GM21717 (cell line): ENCODE results near the gene PGC.

Source experiments
- ATAC-seq: cut with Tn5 transposase; IDR thresholded peaks from one replicate; pipeline ENCODE4 v1.9.1; 2021; ENCODE audit warnings: mild to moderate bottlenecking, moderate library complexity; ENCODE audit not compliant: unreplicated experiment

Gene PGC

DNA sequence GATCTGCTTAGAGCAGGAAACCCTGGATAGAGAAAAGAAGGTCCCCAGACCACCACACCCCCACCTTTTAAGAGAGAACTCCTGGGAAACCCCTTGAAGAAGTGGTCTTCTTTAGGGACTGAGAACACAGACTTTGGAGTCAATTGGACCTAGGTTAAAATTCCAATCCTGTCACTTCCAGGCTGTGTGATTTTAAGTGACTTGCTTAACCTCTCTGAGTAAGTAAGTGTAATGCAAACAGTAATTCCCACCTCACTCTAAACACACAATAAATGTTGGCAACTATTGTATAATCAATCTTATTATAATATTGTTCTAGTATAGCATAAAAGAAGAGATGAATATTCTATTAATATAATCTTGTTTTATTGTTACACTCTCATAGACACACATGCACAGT, 15.0 kb downstream of the PGC start:
- ATAC-seq: no peak

DNA sequence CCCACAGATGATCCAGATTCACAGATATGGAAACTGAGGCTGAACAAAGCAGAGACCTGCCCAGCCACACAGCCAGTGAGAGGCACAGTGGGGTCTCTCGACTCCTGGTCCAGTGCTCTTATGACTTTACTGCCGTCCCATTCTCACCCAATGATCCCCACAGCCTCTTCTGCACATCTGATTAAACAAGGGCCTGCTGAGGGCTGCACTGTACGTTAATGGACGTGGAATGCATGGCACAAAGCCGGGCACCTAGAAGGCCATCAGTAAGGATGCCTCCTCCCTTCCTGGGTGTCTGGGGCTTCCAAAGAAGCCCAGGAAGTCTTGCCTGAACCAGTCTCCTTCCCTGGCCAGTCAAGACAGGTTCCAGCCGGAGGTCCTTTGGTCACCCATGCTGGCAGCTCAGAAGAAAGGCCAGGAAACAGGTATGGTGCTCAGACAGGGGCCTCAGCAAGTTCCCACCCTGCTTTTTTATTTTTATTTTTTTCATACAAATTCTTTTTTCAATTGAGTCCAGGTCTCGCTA, 15.6 kb downstream of the PGC start:
- ATAC-seq: no peak

DNA sequence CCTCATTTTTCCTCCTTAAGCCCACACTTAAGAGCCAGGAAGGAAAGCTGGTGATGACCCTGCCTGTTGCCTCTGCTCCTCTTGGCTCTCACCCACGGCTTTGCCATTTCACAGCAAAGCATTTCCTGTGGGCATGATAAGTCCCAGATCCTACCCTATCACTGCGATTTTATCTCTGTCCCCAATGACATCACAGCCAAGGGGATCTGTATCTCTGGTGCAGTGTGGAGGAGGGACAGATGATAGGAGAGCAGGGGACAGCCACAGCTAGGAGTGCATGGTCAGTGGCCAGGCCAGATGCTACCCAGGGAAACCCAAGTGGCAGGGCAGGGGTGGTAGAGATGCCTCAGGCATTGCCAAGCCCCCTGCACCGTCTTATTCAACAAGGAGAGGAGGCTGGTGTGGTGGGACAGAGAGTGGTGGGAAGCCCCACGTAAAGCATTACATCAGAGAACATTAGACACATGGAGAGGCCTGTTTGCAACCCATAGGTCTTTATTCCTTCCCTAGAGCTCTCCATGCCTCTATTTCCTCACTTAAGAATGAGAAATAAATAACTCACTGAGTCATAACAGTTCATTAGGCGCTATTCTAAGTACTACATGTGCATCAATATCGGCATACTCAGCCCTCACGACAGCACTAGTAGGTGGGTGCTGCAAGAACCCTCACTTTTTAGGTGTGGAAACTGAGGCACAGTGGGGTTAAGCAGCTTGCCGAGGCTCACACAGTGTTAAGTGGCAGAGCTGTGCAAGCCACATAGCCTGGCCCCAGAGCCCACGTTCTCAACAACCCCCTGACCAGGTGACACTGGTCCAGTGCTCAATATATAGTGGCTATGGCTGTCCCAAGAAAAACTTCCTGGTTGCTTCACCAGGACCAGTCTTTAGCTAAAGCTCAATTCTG, 16.4 kb downstream of the PGC start:
- no peak for ATAC-seq

DNA sequence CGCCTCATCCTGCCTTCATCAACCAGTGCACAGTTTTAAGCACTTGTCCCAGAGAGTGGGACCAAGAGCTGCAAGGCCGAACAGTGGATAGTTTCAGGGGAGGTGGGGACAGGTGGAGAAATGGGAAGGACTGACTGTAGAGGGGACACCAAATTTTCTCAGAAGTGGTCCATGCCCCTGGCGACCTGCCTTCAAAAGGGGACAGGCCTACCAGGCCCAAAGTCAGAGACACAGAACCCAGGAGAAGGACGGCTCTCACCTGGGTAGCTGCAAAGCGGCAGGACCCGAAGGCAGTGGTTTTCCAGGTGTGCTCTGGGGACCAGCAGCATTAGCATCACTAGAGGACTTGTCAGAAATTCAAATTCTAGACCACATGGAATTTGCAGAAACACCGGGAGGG, 17.6 kb downstream of the PGC start:
- no peak for ATAC-seq

DNA sequence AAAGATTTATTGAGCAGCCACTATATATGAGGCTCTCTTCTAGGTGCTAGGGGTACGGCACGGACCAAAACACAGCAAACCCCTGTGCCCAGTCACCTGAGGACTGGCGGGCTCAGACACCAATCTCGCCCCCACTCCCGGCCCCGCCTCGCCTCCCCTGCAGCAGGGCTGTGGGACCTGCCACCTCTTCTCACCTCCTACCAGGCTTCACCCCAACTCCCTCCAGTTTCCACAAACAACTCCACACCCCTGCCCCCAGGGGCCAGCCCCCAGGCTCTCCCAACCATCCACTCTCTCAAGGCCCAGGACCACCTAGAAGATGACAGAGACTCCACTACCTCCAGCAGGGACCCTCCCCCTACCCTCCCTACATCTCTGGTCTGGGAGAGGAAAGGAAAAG, 18.2 kb downstream of the PGC start:
- no peak for ATAC-seq

DNA sequence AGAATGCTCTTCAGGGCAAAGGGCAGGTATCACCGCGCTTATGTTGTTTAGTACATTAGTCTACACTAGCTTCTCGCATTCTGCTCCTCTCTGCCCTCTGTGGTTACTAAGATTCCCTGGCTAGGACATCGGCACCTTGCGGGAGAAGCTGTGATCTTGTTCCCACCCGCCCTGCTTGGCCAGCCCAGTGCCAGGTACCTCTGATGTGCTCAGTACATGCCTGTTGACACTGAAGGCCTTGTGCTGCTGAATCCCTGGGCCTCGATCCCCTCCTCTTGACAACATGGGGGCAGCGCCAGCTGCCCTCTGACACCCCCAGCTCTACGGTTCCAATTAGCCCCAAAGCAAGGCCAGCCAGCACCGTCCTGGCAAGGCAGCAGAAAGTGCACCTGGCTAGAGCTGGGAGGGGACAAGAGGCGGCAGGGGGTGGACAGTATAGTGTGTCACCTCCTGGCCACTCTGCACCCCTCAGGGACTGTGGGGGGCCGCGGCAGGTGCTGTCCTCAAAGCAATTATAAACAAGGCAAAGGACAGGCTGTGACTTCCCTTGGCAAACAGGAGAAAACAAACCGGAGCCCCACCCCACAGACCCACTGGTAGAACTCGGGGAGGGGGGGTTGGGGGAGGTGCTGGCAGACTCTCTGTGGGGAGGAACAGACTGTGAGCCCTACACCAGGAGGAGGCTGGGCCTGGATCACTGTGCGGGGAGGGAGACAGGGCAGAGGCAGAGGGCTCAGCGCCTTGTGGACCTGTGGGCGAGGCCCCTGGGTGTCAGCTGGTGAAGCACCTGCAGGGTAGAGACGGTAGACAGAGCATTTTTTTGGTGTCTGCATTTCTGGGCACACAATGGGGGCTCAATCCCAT, 18.9 kb downstream of the PGC start:
- ATAC-seq: no peak

DNA sequence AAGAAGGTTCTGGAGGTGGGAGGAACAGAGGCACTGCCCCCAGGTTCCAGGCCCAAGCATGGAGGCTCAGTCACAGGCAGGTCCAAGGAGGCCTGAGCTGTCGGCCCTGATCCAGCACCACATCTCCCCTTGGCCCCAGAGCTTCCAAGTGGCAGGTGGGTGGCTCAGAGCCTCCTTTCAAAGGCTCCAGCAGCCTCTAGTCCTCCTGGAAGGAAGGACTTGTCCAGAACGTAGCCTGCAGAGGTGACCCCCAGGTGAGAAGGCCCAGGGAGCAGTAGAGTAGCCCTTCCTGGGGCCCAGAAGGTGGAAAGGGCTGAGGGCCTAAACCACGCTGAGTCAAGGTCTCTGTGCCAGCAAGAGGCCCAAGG, 19.5 kb downstream of the PGC start:
- no peak for ATAC-seq

DNA sequence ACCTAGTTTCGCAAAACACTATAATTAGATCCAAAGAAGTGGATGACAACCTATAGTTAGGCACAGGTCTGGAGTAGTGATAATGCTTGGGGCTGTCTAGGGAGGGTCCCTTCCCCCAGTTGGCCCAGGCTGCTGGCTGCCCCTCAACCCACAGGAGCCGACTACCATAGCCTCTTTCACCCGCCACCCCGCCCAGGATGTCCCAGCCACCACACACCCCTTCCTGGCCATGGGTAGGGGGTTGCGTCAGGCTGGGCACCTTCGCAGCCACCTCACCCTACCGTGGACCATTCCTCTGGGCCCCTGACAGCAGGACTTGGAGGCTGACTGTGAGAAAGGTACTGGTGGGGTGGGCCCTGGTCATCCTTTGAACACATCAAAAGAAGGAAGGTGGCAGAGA, 20.3 kb downstream of the PGC start:
- no peak for ATAC-seq

DNA sequence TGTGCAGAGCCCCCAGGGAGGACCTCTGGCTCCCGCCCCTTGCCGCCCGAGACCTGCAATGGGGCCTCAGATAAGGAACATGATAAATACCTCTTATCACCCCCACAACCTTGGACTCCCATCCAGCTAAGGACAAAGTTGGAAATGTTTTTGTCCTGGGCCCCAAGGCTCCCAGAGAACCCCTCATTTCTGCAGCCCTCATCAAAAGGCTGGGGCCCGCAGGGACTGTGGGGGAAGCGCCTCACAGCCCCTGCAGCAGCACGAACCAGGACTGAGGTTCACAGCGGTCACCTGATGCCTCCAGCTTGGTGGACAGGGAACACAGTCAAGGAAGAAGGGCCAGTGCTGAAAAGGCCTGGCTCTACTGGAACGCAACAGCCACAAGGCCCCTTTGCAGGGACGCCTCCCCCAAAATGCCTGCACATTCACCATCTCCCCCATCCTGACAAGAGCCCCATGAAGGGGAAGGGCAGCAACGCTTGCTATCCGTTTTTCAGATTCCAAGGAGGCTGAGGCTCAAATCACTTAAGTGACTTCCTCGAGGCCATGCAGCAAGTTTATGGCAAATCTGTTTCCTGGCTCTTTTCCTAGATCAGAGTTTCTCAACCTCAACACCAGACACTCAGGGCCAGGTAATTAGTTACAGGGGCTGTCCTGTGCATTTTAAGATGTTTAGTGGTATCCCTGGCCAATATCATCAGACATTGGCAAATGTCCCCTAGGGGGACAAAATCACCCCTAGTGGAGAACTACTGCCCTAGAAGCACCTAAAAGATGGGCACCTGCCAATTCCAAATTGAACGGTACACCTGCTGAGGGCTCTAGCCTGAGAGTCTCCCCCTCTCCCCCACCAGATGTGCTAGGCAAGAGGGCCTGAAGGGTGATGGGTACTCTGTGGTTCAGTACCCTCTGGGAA, 22.4 kb downstream of the PGC start:
- ATAC-seq: no peak

DNA sequence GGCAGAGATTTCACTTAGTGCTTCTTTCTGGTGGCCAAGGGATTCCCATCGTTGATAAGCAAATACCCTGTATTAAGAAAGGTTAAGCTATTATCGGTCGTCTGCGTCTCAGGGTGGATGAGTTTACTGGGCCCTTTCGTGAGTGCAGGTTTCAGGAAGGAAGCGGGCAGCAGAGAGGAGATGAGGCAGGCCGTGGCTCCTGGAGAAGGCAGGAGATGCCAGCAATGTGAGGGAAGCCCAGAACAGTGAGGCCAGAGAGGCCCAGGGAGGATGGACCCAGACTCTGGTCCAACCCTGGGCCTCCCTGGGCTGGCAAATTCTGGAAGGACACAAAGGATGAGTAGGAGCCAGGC, 23.0 kb downstream of the PGC start:
- no peak for ATAC-seq

DNA sequence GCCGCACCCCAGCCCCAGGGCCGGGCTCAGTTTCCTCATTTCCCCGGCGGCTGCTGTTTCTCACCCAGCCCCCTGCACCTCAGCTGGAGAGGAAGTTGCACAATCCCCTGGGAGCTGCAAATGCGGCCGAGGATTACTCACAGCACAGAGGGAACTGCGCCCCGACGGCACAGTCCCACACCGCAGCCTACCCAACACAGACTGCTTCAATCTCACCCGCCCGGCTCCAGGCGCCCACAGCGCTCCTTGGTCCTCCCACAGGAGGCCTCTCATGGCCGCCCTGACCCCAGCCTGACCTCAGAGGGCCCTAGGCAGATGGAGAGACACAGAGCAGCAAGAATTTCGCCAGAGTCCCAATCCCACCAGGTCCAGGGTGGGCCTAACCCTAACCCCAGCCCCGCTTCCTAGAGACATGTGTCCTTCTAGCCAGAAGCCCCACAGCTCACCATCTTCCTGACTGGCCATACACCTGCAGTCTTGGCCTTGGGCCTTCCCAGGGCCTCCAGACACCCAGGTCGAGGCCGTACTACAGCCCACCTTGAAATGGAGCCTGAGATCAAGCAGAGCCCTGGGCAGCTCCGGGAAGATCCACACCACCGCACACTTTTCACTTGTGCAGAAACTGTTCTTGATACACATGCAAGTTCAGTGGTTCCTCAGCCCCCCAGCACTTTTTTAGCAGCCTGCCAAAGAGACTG, 23.5 kb downstream of the PGC start:
- ATAC-seq: peak; percentile 64

DNA sequence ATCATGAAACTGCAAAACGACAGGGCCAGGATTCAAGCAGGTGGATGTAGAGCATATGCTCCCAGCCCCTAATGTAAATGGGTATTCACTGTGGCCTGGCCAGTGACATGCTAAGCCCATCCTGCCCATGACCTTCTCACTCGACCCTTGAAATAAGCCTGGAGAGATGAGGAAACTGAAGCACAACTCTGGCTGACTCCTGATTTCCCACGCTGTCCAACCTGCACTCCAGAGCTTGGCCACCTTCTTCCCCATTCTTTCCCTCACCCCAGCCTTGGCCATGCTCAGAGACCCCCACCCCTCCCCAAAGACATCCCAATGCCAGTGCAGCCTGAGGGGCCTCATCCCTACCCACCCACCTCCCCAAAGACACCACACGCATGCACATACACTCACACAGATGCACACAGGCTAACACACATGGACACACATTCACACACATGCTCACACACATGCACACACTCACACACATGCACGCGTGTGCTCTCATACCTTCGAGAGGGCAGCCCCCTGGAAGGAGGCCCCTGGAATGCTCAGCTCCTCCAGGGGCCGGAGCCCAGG, 24.1 kb downstream of the PGC start:
- ATAC-seq: no peak

DNA sequence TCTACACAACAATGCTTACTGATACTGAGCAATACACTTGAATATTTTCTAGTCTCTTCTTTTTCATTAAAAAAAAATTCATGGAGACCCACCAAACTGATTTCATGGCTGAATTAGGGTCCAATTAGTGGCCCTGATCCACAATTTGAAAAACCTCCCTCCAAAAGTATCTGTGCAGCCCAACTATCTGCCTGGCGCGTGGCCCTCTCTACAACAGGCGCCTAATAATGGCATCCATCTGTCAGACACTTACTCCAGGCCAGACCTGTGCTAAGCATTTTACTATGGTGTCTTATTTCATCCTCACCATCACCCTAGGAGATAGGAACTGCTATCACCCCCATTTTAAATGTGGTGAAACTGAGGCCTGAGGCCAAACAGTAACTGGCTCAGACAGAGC, 25.8 kb downstream of the PGC start:
- ATAC-seq: no peak

DNA sequence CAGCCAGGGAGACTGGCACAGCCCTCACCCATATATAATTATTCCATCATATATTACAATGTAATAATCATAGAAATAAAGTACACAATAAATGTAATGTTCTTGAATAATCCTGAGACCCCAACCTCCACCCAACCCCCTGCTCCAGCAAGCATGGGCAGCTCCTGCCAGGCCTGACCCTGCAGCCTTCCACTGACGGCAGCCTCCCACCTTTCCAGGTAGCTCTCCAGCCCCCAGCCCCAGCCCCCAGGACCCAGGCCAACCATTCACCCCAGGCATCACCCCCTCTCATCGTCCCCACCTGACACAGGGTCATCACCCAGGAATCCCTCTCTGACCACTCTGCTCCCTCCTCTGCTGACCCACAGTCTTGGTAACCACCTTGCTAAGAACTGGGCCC, 26.4 kb downstream of the PGC start:
- ATAC-seq: no peak

DNA sequence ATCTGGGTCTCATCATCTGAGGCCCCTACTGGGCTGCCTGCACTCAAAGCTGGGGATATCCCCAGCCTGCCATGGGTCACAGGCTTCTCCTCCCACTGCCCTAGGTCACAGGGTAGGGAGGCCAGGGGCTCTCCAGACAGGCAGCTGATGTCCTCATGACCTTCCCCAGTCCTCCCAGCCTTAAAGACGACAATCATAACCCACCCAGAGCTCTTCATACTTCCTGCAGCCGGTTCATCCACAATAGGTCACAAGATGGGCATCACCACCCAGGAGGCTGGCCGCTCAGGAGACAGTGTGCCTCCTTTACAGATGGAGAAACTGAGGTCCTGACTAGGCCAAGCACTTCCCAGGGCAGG, 27.0 kb downstream of the PGC start:
- ATAC-seq: no peak

DNA sequence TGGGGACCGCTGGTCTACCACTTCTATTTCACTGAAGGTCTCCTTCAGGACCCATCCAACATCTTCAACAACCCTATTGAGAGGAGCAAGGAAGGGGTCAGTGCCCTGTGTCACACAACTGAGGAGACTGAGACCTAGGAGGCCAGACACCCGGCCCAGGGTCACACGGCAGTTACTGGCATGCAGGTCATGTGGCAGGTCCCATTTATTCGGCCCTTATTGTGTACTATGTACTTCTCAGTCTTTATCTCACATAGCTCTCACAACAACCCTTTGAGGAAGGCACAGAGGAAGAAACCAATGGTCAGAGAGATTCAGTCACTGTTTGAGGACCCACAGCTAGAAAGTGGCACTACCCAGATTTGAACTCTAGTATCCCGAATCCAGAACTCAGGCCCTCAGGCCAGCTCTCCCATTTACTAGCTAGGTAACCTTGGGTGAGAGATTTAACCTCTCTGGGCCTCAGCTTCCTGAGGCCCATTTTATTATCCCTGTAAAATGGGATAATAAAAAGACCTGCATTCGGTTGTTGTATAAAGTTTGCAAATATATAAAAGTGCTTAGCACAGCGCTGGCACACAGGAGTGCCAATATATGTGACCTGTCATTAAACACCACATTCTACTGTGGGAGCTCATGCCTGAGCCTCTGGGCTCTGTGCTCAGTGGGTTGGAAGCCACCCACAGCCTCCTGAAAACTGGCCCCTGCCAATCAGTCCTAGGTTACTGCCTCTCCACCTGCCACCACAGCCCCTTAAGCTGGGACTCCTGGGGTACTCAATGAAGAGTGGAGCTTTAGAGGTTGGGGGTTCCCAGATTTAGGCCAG, 27.5 kb downstream of the PGC start:
- ATAC-seq: no peak

DNA sequence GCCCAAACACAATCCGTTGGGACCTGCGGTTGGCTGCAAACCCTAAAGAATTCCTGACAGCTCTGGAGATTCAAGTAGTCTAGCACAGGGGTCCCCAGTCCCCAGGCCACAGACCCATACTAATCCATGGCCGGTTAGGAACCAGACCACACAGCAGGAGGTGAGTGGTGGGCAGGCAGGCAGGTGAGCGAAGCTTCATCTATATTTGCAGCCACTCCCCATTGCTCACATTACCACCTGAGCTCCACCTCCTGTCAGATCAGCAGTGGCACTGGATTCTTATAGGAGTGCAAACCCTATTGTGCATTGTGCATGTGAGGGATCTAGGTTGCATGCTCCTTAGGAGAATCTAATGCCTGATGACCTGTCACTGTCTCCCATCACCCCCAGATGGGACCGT, 28.4 kb downstream of the PGC start:
- ATAC-seq: no peak

DNA sequence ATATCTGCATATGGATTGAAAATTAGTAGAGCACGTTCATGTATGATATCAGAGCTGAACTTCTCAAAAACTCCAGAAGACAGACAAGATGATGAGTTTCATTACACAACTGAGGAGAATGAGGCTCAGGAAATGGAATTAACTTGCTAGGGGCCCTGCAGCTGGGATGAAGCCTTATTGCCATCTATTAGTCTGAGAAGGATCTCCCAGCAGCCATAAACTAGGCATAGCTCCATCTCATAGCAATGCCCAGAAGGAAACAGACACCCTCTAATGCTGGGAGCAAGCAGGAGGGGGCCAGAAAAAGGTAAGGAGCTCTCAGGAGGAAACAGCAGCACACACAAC, 29.8 kb downstream of the PGC start:
- no peak for ATAC-seq
